Measurements from ENCODE around the gene NKD2. TPM values are rescaled to one million over a fixed set of nuclear protein-coding genes. Genes with fewer than 3 reads are reported as not detected.

The NKD2 gene
- total RNA-seq, 1 experiment from 2014 or later = 12.8 TPM

DNA sequence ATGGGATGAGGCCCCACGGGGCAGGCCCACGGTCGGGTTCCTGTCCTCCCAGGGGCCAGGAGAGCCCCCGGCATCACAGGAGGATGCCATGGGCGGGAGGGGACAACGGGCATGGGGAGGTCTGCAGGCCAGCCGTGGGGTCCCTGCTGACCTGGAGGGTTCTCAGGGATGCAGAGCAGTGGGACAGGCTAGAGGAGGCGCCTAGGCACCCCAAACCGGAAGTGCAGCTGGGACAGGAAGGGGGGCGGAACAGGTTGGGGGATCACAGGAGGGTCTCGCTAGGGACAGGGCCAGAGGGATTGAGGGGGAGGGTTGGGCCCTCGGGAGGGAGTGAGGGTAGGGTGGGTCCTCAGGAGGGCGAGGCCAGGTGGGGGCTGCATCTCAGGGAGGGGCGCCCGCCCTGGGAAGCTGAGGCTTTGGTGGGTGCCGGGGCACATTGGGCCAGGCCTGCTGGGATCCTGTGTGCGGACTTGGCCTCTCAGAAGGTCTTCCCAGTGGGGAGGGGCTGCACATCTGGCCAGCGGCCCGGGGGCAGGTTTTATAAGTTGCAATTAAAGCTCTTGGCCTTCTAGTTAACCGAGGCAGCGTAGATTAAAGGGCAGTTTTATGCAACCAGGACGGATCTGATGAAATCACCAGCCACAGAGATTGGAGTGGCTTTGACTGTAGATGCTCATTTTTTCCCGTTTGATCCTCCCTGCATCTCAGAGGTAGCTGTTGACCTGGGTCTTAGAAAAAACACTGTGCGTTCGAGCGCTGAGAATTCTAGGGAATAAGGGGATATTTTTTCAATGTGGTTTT lies 20.1 kb downstream of the NKD2 start (continued):
- TF ChIP-seq, protein P1, sequence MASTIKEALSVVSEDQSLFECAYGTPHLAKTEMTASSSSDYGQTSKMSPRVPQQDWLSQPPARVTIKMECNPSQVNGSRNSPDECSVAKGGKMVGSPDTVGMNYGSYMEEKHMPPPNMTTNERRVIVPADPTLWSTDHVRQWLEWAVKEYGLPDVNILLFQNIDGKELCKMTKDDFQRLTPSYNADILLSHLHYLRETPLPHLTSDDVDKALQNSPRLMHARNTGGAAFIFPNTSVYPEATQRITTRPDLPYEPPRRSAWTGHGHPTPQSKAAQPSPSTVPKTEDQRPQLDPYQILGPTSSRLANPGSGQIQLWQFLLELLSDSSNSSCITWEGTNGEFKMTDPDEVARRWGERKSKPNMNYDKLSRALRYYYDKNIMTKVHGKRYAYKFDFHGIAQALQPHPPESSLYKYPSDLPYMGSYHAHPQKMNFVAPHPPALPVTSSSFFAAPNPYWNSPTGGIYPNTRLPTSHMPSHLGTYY (CRISPR knock-in tag; IDR thresholded peaks at IDR 0.05) = no peak

DNA sequence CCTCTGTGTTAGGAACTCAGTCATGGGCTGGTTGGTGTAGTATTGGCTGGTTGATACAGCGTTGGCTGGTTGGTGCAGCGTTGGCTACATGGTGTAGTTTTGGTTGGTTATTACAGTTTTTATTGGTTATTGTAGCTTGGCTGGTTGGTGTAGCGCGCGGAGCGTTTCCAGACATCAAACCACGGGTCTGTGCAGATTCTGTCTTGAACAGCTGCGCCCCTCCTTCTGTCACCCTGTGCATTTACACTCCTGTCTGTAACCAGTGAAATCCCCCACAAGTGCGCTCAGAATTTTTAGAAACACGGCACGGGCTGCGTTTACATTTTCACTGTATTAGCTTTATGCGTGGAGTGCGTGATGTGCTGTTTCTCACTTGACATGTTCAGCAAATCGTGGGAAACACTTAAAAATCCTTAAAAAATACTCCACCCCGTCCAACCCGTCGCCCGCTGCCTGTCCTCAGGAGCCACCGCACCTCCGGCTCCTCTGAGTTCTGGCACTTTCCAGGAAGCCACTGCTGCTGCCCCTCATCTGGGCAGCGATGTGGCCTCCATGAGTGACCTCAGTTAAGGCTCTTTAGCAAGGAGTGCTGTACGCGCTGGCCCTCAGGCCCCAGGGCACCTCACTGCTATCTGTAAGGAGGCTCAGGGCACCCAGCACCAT lies 20.8 kb downstream of the NKD2 start:
- Mint-ChIP-seq H3K9me3 (no peaks in the 10 kb centered on the region), H3K36me3 (no peaks in the 10 kb centered on the region), H3K4me3 (no peak overlapping the region), H3K27ac (no peak overlapping the region), H3K27me3 (ENCODE audit: low read depth) (no peaks in the 10 kb centered on the region), H3K4me1 (no peaks in the 10 kb centered on the region)
- no peak for ATAC-seq
- ChIA-PET CTCF (interaction anchor here (1.4 kb wide), 1 partner anchor 19 kb away, joined by 5 read pairs; no protein-coding TSS in a partner anchor), POLR2A (no interaction called here)
- TF ChIP-seq RELA (CRISPR knock-in tag; IDR thresholded peaks at IDR 0.05; ENCODE audit: borderline replicate concordance) = no peak
- no peak for TF ChIP-seq JUN (CRISPR knock-in tag; IDR thresholded peaks at IDR 0.05)
- TF ChIP-seq CBFB (CRISPR knock-in tag; IDR thresholded peaks at IDR 0.05; ENCODE audit: low read depth) = no peak
- TF ChIP-seq SMAD4 (CRISPR knock-in tag; IDR thresholded peaks at IDR 0.05) = no peak
- TF ChIP-seq NR2C2 (CRISPR knock-in tag; IDR thresholded peaks at IDR 0.05) = no peak
- no peak for TF ChIP-seq TP53 (CRISPR knock-in tag; IDR thresholded peaks at IDR 0.05)
- TF ChIP-seq, protein P2, sequence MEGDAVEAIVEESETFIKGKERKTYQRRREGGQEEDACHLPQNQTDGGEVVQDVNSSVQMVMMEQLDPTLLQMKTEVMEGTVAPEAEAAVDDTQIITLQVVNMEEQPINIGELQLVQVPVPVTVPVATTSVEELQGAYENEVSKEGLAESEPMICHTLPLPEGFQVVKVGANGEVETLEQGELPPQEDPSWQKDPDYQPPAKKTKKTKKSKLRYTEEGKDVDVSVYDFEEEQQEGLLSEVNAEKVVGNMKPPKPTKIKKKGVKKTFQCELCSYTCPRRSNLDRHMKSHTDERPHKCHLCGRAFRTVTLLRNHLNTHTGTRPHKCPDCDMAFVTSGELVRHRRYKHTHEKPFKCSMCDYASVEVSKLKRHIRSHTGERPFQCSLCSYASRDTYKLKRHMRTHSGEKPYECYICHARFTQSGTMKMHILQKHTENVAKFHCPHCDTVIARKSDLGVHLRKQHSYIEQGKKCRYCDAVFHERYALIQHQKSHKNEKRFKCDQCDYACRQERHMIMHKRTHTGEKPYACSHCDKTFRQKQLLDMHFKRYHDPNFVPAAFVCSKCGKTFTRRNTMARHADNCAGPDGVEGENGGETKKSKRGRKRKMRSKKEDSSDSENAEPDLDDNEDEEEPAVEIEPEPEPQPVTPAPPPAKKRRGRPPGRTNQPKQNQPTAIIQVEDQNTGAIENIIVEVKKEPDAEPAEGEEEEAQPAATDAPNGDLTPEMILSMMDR (IDR thresholded peaks at IDR 0.05) = no peak
- no peak for TF ChIP-seq RORB (CRISPR knock-in tag; IDR thresholded peaks at IDR 0.05)
- TF ChIP-seq, protein P3, sequence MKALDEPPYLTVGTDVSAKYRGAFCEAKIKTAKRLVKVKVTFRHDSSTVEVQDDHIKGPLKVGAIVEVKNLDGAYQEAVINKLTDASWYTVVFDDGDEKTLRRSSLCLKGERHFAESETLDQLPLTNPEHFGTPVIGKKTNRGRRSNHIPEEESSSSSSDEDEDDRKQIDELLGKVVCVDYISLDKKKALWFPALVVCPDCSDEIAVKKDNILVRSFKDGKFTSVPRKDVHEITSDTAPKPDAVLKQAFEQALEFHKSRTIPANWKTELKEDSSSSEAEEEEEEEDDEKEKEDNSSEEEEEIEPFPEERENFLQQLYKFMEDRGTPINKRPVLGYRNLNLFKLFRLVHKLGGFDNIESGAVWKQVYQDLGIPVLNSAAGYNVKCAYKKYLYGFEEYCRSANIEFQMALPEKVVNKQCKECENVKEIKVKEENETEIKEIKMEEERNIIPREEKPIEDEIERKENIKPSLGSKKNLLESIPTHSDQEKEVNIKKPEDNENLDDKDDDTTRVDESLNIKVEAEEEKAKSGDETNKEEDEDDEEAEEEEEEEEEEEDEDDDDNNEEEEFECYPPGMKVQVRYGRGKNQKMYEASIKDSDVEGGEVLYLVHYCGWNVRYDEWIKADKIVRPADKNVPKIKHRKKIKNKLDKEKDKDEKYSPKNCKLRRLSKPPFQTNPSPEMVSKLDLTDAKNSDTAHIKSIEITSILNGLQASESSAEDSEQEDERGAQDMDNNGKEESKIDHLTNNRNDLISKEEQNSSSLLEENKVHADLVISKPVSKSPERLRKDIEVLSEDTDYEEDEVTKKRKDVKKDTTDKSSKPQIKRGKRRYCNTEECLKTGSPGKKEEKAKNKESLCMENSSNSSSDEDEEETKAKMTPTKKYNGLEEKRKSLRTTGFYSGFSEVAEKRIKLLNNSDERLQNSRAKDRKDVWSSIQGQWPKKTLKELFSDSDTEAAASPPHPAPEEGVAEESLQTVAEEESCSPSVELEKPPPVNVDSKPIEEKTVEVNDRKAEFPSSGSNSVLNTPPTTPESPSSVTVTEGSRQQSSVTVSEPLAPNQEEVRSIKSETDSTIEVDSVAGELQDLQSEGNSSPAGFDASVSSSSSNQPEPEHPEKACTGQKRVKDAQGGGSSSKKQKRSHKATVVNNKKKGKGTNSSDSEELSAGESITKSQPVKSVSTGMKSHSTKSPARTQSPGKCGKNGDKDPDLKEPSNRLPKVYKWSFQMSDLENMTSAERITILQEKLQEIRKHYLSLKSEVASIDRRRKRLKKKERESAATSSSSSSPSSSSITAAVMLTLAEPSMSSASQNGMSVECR (CRISPR knock-in tag; IDR thresholded peaks at IDR 0.05; ENCODE audit: borderline replicate concordance) = no peak
- TF ChIP-seq ELF4 (CRISPR knock-in tag; IDR thresholded peaks at IDR 0.05; ENCODE audit: low read depth) = no peak
- TF ChIP-seq, protein P4, sequence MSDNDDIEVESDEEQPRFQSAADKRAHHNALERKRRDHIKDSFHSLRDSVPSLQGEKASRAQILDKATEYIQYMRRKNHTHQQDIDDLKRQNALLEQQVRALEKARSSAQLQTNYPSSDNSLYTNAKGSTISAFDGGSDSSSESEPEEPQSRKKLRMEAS (CRISPR knock-in tag; IDR thresholded peaks at IDR 0.05) = no peak
- no peak for TF ChIP-seq ZNF423 (CRISPR knock-in tag; IDR thresholded peaks at IDR 0.05)
- TF ChIP-seq KAT7 (CRISPR knock-in tag; IDR thresholded peaks at IDR 0.05; ENCODE audit: borderline replicate concordance) = no peak
- TF ChIP-seq, protein P5, sequence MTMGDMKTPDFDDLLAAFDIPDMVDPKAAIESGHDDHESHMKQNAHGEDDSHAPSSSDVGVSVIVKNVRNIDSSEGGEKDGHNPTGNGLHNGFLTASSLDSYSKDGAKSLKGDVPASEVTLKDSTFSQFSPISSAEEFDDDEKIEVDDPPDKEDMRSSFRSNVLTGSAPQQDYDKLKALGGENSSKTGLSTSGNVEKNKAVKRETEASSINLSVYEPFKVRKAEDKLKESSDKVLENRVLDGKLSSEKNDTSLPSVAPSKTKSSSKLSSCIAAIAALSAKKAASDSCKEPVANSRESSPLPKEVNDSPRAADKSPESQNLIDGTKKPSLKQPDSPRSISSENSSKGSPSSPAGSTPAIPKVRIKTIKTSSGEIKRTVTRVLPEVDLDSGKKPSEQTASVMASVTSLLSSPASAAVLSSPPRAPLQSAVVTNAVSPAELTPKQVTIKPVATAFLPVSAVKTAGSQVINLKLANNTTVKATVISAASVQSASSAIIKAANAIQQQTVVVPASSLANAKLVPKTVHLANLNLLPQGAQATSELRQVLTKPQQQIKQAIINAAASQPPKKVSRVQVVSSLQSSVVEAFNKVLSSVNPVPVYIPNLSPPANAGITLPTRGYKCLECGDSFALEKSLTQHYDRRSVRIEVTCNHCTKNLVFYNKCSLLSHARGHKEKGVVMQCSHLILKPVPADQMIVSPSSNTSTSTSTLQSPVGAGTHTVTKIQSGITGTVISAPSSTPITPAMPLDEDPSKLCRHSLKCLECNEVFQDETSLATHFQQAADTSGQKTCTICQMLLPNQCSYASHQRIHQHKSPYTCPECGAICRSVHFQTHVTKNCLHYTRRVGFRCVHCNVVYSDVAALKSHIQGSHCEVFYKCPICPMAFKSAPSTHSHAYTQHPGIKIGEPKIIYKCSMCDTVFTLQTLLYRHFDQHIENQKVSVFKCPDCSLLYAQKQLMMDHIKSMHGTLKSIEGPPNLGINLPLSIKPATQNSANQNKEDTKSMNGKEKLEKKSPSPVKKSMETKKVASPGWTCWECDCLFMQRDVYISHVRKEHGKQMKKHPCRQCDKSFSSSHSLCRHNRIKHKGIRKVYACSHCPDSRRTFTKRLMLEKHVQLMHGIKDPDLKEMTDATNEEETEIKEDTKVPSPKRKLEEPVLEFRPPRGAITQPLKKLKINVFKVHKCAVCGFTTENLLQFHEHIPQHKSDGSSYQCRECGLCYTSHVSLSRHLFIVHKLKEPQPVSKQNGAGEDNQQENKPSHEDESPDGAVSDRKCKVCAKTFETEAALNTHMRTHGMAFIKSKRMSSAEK (CRISPR knock-in tag; IDR thresholded peaks at IDR 0.05; ENCODE audit: borderline replicate concordance) = no peak
- no peak for TF ChIP-seq NR1H2 (CRISPR knock-in tag; IDR thresholded peaks at IDR 0.05)
- DNase-seq (ENCODE audit: low spot score) = no peak

All from WTC11 (cell line).